Cardiac fibroblast (primary cell): ENCODE measurements around the gene GLRX3.
A peak's percentile ranks its signal among the peaks of the same experiment; 100 is the strongest.

Experiments
- DNase-seq, 2 donors: peaks; one replicate each; pipeline versions ENCODE4 v3.0.0 to v3.0.0-alpha.2; 2010; ENCODE audit warnings: low read depth in 2 of 2
- H3K4me3 ChIP-seq, 2 donors: replicated peaks in 1 of 2; 1 replicate in 1 of 2; 2 replicates in 1 of 2; pipeline ENCODE4 v1.5.1; 2011; ENCODE audit warnings: low read depth in 2 of 2, low read length in 2 of 2, mild to moderate bottlenecking in 2 of 2, moderate library complexity in 1 of 2
- TF ChIP-seq, protein P1 (sequence below): IDR thresholded peaks from one replicate; pipeline ENCODE4 v1.5.1; 2011; ENCODE audit warnings: low read depth, mild to moderate bottlenecking, low read length, inconsistent platforms

The GLRX3 gene

DNA sequence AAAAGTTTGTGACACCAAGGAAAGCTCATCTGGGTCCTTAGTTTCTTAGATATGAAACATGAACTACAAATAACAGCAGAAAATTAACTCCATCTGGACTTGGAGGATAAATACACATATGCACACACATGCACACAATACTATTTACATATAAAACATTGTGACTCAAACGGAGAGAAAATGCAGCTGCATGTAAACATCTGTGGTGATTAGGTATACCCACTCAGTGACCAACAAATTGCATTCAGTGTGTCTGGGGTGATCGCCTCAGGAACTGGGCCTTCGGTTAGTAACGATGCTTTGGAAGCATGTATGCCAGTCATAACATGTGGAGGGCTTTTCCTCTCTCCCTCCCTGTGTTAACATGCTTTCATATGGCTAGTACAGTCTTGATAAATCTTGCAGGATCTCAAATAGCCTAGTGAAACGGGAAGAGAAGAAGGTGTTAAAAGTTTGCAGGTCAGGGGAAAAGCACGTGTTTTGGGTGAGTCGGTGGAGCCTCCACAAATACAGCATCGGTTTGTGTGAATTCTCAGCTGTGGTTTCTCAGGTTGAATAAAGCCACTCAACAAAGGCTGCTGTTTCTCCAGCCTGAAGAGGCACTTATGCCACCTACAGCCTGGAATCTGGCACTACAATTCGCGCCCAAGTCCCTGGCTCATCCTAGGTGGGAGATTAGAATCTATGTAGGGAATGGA, 8.7 kb upstream of the GLRX3 start:
- H3K4me3 ChIP-seq, result no peak overlapping the region
- TF ChIP-seq, protein P1, sequence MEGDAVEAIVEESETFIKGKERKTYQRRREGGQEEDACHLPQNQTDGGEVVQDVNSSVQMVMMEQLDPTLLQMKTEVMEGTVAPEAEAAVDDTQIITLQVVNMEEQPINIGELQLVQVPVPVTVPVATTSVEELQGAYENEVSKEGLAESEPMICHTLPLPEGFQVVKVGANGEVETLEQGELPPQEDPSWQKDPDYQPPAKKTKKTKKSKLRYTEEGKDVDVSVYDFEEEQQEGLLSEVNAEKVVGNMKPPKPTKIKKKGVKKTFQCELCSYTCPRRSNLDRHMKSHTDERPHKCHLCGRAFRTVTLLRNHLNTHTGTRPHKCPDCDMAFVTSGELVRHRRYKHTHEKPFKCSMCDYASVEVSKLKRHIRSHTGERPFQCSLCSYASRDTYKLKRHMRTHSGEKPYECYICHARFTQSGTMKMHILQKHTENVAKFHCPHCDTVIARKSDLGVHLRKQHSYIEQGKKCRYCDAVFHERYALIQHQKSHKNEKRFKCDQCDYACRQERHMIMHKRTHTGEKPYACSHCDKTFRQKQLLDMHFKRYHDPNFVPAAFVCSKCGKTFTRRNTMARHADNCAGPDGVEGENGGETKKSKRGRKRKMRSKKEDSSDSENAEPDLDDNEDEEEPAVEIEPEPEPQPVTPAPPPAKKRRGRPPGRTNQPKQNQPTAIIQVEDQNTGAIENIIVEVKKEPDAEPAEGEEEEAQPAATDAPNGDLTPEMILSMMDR, result peak; percentile 87
- DNase-seq, result peak; percentile 75 to 77

DNA sequence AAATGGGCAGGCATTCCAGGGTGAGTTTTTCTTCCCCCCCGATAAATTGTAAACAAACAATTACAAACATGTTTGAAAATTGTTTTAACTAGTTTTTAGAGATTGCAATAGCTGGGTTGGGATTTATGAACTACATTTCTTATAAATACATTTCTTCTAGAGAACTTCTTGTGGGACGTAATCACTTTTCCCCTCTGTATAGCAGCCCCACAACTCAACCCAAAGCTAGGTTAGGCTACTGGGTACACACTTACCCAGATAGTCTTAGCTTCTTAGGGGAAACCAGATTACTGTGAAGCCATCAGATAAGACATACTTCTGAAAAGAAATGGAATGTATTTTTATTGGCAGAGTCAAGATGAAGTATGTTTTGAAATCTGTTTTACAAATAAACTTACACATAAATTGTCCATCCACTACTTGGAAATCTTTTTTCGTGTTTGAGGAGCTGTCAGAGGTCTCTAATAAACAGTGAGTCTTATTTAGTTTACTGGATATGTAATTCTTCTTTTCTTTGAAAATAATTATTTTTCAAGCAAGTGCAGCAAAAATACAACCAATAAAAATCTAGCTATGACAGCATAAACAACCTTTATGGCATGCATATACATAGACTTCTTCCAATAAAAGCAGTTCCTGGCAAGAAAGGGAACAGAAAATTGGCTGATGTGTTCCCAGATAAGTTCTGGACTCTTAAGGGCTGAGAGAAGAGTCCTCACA, 8.0 kb upstream of the GLRX3 start:
- peak in 1 of 2 donors; percentile 14 for DNase-seq
- TF ChIP-seq, protein P1, result no peak
- H3K4me3 ChIP-seq, result no peak overlapping the region

DNA sequence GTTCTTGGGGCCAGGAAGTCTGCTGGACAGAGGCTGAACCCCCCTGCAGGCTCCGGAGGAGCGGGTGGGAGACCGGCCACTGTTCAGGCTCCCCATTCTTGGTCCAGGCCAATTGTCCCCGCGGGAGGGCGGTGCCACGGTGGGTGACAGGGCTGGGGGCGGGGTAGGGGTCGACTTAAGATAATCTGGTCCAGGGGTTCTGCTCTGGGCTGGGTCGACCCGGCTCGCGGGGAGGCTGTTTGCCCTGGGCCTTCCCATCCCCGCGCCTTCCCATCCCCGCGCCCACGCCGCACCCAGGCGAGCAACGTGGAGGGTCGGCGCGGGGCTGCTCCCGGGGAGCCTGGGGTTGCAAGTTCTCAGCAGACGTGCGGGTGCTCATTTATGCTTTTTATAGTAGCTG, 7.3 kb upstream of the GLRX3 start:
- no peak for DNase-seq
- TF ChIP-seq, protein P1, result no peak
- no peak overlapping the region for H3K4me3 ChIP-seq

DNA sequence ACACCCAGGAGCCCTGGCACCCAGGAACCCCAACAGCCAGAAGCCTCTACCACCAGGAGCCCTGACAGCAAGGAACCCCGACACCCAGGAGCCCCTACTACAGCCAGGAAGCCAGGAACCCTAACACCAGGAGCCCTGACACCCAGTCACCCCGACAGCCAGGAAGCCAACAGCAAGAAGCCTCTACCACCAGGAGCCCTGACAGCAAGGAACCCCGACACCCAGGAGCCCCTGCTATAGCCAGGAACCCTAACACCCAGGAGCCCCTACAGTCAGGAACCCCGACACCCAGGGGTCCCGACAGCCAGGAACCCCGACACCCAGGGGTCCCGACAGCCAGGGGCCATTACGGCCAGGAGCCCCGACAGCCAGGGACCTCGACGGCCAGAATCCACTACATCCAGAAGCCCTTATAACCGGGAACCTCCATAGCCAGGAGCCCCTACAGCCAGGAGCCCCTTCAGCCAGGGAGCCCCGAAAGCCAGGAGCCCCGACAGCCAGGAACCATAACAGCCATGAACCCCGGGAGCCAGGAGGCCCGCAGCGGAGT, 440 bp upstream of the GLRX3 start:
- DNase-seq, result no peak
- TF ChIP-seq, protein P1, result no peak
- peak overlapping the region; percentile 73 to 84 for H3K4me3 ChIP-seq

DNA sequence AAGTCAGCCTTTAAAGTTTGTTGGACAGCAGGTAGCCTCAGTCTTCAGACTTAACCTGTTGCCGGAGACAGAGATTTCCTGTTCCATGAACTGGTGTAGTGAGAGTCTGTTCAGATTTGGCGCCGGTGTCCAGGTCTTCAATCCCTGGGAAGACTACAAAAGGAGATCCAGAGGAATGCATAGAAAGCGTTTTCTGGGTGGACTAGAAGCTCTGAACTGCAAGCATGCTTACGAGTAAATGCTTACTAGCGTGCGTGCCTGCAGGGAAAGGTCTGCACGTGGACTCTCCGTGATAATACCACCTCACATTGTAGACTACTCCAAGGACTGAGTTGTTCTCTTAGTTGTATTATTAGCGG, 878 bp downstream of the GLRX3 start:
- peak; percentile 35 to 39 for DNase-seq
- TF ChIP-seq, protein P1, result no peak
- H3K4me3 ChIP-seq, result peak overlapping the region; percentile 73 to 84

DNA sequence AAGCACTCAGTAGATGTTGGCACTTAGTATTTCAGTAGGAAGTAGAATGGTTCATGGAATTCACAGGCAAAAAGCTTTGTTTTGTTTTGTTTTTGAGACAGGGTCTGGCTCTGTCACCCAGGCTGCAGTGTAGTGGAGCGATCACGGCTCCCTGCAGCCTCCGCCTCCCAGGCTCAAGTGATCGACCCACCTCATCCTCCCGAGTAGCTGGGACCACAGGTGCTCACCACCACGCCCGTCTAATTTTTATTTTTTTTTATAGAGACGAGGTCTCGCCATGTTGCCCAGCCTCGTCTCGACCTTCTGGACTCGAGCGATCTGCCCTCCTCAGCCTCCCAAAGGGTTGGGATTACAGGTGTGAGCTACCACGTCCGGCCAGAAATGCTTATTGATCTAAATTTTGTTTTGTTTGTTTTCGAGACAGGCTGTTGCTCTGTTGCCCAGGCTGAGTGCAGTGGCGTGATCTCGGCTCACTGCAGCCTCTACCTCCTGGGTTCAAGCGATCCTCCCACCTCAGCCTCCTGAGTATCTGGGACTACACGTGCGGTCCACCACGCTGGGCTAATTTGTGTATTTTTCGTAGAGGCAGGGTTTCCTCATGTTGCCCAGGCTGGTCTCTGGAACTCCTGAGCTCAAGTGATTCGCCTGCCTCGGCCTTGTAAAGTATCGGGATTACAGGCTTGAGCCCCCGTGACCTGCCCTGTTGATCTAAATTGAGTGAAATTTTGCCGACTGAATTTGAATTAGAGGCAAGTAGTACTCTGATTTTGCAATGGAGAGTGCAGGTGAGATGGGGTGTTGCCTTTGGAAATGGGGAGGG, 1.7 kb downstream of the GLRX3 start:
- H3K4me3 ChIP-seq, result peak overlapping the region; percentile 73 to 84
- TF ChIP-seq, protein P1, result no peak

More for the DNA sequence above, 1.7 kb downstream of the GLRX3 start:
- DNase-seq, result no peak
